GM19351 (cell line): Measurements from ENCODE around the gene ASB12.

Experiments
- ATAC-seq: cut with Tn5 transposase; IDR thresholded peaks from one replicate; pipeline ENCODE4 v1.9.1; 2021; ENCODE audit warnings: mild to moderate bottlenecking, moderate library complexity; ENCODE audit not compliant: unreplicated experiment

ASB12 gene

DNA sequence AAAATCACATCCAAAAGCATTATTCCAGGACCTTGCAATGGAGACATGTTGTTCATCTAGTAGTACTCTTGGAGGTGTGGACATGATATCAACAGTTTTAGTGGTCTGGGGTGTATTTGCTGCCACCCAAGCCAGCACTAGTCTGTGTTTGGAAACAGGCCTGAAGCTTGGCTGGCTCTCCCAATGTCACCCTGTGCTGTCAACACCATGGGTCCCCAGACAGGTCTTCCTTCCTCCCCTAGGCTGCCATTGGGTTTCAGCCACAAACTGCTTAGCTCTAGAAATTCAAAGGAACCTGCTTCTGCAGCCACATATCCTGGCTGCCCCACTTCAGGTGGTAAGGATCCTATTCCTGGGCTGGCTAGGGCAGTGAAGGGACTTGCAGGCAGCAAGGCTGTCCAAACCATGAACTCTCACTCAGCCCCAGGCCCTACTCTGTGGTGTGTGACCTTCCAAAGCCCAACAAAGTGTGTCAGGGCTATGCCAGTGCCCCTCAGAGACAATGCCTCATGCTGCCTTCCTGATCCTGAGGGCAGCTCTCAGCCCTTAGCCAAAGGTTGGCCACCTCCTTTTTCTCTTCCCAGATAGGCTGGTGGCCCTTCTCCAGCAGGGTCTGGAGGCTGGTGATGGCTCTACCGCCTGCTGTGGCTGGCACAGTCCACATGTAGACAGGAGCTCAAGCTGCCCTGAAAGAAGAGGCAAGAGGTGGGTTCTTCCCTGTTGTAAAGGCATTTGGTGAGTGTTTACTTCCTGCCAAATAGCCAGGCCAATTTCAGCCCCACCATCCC is 43.2 kb downstream of the ASB12 start:
- ATAC-seq = no peak

DNA sequence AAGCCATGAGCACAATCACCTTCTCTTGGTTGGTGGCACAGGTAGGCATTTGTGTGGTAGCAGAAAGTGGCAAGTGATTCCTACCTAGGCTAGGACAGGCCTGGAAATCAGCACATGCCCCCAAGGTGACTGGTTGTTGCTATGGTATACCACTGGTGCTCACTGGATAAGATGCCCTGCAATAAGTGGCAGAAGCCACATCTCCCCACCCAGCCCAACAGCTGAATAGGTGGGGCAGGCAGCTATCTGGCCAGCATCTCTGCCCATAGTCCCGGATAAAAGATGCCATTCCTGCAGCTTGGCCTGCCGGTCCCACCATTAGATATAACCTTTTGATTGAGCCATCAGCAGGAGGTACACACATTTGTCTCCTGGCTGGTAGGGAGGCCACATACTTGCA is 46.0 kb downstream of the ASB12 start:
- no peak for ATAC-seq

DNA sequence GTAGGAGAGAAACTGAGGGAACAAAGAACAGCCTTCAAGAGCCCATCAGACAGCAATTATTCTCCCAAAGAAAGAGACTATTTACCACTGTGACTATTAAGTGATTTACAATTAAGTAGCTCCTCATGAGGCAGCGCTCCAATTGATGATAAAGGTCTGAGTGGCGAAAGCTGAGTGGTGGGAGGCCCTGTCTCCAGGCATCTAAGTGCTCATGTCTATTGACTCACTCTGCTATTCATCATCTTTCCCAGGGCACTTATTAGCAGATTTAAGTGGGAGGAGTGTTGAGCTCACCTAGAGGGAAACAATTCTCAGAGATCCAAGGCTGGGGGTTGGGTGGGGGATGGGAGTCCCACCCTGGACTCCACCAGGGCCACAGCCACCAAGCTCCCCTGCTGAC is 48.2 kb downstream of the ASB12 start:
- ATAC-seq = no peak

DNA sequence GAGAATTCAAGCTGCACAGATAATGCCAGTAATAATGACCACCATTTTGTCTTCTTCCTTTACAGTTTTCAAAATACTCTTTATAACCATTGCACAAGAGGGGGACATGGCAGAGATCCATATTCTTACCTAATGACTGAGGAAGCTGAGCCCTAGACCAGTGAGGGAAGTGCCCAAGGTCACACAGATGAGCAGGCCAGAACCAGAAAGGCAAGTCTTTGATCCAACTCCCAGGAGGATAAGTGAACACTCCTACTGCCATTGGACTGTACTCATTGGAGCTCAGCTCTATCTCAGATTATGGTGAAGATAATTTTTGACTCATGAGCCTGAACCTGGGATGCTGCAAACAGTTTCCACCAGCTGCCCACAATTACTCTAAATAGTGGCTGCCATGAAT is 53.5 kb downstream of the ASB12 start:
- ATAC-seq = no peak
